GM18868 (cell line): Measurements from ENCODE around the gene CBX7.

Experiments
- ATAC-seq: cut with Tn5 transposase; IDR thresholded peaks from one replicate; pipeline ENCODE4 v1.9.1; 2021; ENCODE audit warnings: mild to moderate bottlenecking, moderate library complexity; ENCODE audit not compliant: unreplicated experiment

CBX7 gene

DNA sequence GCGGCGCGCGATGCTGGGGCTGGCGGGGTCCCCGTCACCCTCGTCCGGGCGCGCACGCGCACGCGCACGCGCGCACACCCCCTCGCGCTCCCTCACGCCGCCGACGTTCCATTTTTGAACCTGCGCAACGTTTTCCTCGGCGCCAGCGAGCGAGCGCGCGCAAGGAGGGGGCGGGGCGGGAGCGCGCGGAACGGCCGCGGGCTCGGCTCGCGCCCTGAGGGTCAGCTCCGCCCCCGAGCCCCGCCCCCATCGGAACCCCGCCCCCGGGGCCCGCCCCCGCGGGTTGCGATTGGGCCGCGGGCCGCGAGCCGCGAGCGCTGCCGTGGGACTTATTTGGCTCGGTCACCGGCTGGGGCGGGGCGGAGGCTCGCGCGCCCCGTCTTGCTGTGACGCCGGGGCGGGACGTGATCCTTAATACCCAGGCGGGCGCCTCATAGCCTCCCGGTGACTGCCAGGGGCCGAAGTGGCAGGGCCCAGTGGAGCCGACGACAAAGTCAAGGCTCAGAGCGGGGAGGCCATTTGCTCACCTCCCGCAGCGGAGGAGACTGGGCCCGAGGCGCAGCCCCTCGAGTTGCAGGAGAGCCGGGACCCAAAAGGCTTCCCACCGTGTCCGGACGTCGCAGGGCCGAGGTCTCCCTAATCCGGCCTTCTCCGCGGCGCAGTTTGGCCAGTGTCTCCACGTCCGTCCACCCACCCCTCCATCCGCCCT, at the start of gene CBX7:
TSS of gene CBX7 (minus strand) at position 170 of the 709 bp plus-strand sequence. CDS start 236 bp downstream, outside the sequence.
- ATAC-seq = peak; percentile 74

GRCh38 chr22:39197578-39197977, 45.1 kb upstream of the CBX7 start:
- no peak for ATAC-seq

GRCh38 chr22:39194098-39194497, 41.6 kb upstream of the CBX7 start:
- ATAC-seq = no peak

- ATAC-seq = no peak
Observed at GRCh38 chr22:39188809-39189208, 36.3 kb upstream of the CBX7 start.

GRCh38 chr22:39185601-39186012, 33.1 kb upstream of the CBX7 start:
- ATAC-seq = no peak

- no peak for ATAC-seq
Observed at GRCh38 chr22:39184586-39185577, 32.4 kb upstream of the CBX7 start.

DNA sequence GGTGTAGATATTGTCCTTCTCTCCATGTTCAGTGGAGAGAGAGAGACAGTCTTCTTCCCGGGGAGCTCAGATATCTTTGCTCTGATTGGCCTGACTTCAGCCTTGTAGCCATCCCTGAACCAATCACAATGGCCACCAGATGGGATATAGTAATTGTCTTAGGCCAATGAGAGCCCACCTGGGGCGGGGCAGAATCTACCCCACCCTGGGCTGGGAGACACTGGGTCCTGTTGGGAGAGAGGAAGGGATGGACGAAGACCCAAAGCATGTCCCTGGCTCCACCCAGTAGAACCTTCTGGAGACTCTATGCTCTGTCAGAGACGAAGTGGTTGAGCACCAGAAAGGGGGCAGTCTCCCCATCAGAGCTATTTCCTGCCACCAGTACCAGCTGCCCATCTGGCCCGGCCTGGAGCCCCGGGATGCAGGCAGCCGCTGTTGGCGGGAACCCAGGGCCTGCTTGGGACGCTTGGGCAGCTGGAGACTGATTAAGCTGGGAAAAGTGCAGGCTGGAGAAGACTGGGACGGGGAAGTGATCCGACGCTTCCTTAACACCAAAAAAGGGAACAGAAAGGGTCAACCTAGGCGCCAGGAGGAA, 31.6 kb upstream of the CBX7 start:
- ATAC-seq = no peak

DNA sequence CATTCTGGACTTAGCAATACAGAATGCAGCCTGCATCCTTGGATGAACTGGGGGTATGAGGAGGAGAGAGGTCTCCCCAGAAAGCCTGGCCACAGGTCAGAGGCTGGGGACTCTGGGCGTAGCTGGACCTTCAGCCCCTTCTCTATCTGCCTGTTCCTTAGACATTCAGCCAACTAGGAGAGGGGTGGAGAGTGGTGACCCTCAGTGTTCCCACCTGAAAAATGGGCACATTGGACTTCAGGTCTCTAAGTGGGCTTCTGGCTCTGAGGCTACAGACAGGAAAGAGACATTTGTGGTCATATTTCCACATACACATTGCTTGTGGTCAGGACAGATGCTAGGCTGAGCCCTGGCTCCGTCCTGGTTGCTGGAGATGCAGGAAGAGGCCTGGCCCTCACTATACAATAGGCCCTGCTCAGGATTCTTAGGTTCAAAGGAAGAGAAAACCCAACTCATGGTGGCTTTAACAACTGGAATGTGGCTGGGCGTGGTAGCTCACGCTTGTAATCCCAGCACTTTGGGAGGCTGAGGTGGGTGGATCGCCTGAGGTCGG, 30.1 kb upstream of the CBX7 start:
- ATAC-seq = no peak

DNA sequence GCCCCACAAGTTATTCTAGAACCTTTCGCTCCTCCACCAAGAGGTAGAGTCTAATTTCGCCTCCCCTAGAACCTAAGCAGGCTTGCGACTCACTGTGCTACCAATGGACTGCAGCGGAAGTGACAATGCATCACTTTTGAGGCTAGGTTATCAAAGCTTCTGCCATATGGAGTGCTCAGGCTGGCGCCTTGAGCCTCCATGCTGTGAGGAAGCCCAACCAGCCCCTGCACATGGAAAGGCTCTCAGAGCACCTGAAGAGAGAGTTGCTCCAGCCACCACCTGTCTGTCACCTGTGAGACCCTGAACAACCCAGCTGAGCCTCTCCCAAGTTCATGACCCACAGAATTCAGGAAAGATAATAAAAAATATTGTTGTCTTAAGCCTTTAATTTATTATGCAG, 29.3 kb upstream of the CBX7 start:
- no peak for ATAC-seq

GRCh38 chr22:39181356-39181755, 28.9 kb upstream of the CBX7 start:
- no peak for ATAC-seq

DNA sequence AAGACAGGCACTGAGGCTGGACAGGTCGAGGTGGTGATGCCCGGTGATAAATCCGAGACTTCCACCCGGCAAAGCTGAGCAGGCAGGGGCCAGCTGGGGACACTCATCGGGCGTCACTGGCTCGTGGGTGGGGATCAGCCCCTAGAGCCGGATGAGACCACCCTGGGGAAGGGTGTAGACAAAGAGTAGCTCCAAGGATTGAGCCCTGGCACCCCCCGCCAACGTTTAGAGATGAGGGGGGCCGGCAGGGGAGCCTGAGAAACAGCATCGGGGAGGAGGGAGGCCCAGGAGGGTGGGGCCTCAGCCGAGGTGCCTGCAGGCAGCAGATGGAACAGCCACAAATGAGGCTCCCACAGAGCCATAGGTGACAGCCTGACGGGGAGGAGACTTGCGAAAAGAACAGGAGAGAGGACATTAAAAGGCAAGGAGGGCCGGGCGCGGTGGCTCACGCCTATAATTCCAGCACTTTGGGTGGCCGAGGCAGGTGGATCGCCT, 27.4 kb upstream of the CBX7 start:
- ATAC-seq = no peak

DNA sequence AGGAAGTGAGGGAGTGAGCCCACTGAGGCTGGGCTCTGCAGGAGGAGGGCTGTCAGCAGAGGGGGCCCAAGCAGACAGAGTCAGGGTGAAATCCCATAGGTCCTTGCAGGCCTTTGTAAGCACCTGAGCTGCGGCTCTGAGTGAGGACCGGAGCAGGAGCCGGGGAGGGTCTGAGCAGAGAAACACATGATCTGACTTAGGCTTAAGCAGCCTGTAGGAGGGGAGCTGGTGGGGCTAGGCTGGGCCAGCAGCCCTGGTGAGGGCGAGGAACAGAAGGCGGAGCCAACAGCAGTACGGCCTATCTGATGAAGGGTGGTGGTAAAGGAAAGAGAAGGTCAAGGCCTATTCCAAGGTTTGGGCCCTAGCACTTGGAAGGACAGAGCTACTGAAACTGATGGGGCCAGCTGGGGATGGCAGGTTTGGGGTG, 26.9 kb upstream of the CBX7 start:
- no peak for ATAC-seq

GRCh38 chr22:39178206-39179111, 26.0 kb upstream of the CBX7 start:
- ATAC-seq = no peak

- ATAC-seq = no peak
Observed at GRCh38 chr22:39177791-39178190, 25.3 kb upstream of the CBX7 start.

DNA sequence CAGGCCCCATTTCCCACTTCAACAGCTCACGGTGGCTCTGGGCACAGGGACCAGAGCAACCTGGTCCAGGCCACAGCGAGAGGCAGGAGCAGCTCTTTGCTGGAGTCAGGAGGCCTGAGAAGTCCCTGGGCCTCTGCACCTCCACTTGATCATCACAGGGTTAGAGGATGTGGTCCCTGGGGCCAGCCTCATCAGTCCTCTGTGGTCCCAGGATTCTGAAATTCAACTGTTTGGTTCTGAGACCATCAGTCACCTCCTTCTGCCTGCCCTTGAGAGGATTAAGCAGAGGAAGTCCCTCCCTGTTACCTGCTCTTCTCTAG, 24.9 kb upstream of the CBX7 start:
- no peak for ATAC-seq

DNA sequence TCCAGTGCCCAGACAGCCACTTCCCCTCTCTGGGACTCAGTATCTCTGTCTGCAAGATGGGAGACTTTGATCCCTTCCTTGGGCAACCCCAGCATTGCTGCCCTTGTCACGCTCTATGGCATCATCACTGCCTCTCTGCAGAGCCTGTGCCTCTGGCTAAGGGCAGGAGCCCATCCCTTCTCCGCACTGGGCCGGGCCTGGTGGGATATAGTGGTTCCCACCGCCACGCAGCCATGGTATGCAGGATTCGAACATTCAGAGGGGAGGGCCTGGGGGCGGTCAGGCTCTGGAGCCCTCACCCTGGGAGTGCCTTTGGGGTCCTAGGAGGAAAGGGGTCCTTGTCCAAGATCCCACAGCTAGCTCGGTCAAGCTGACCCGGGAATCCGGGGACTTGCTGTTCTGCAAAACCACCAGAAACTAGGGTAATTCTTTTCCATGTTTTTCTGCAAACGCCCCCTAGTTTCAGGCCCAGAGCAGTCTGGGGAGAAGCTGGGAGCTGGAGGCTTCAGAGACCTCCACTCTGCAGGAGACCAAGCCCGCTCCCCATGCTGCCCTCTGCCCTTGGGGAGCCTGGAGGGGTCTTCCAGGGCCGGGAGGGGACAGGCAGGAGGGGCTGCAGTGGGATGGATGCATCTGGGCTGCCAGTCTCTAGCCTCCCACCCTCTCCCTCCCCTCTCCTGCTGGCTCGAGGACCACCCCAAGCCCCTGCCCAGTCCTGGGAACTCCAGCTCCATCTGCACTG, 24.4 kb upstream of the CBX7 start:
- no peak for ATAC-seq

DNA sequence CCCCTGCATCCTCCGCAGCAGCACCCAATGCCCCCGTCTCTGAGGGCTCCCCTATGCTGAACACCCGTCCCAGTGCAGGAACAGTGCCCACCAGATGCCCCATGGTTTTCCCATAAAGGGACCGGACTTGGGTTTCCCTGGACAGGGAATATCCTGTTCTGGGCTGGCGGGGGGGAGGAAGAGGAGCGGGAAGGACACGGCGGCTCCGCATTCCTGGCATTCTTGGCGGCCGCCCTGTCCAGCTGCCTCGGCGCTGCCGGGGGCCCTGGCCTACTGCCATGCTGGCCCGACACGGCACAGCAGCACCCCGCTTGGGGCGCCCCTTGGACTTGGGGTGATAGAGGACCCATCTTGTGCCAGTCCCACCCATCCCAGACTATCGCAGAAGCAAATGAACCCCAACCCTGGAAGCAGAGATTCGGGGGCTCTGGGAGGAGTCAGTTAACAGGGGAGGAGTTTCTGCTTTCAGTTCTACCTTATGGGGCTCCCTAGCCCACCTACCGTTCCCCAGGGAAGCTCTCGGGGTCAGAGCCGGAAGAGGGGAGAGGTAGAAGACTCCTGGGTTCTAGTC, 23.7 kb upstream of the CBX7 start:
- no peak for ATAC-seq

GRCh38 chr22:39175353-39176142, 23.1 kb upstream of the CBX7 start:
- no peak for ATAC-seq
